Spleen (tissue), 11 donors: Measurements from ENCODE around the gene CAMKV. TPM values are rescaled to one million over a fixed set of nuclear protein-coding genes. Genes with fewer than 3 reads are reported as not detected.

Experiments used
- DNase-seq: peaks from one replicate; pipeline ENCODE4 v3.0.0-alpha.2; 2020
- H3K27ac ChIP-seq, 8 donors: fragments of 200-600 bp; sonication (generic) in 7 of 8; 1 replicate in 4 of 8; 2 replicates in 4 of 8; pipeline versions ENCODE4 v1.5.0 to v1.8.0; 2016 to 2021; ENCODE audit warnings: inconsistent platforms in 4 of 8, mild to moderate bottlenecking in 4 of 8, moderate library complexity in 1 of 8
- H3K27me3 ChIP-seq, 7 donors: fragments of 200-600 bp; sonication (generic) in 6 of 7; replicated peaks in 1 of 7; 1 replicate in 4 of 7; 2 replicates in 3 of 7; pipeline versions ENCODE4 v1.5.0 to v1.8.0; 2016 to 2021; ENCODE audit warnings: inconsistent platforms in 3 of 7, mild to moderate bottlenecking in 1 of 7
- H3K36me3 ChIP-seq, 6 donors: fragments of 200-600 bp; sonication (generic) in 5 of 6; 1 replicate in 4 of 6; 2 replicates in 2 of 6; pipeline versions ENCODE4 v1.5.0 to v1.8.0; 2016 to 2021; ENCODE audit warnings: inconsistent platforms in 2 of 6
- H3K4me1 ChIP-seq, 6 donors: fragments of 200-600 bp; sonication (generic) in 5 of 6; 1 replicate in 3 of 6; 2 replicates in 3 of 6; pipeline versions ENCODE4 v1.5.0 to v1.8.0; 2016 to 2021; ENCODE audit warnings: inconsistent platforms in 3 of 6
- H3K4me3 ChIP-seq, 8 donors: fragments of 200-600 bp; sonication (generic) in 7 of 8; 1 replicate in 4 of 8; 2 replicates in 4 of 8; pipeline versions ENCODE4 v1.5.0 to v1.8.0; 2016 to 2021; ENCODE audit warnings: inconsistent platforms in 4 of 8, mild to moderate bottlenecking in 4 of 8, moderate library complexity in 2 of 8
- H3K9me3 ChIP-seq, 8 donors: fragments of 200-600 bp; sonication (generic) in 7 of 8; 1 replicate in 4 of 8; 2 replicates in 4 of 8; pipeline versions ENCODE4 v1.5.0 to v1.8.0; 2016 to 2021; ENCODE audit warnings: inconsistent platforms in 4 of 8
- CTCF ChIP-seq, 11 experiments: fragments of 200-600 bp in 7 of 11; fragments of 450-650 bp in 4 of 11; sonication (generic) in 4 of 11; IDR thresholded peaks in 8 of 11; conservative IDR thresholded peaks in 3 of 11; 1 replicate in 7 of 11; 2 replicates in 4 of 11; pipeline versions ENCODE4 v1.4.0 to v1.8.0; 2016 to 2021; ENCODE audit warnings: antibody characterized with exemption in 11 of 11, inconsistent platforms in 4 of 11, mild to moderate bottlenecking in 1 of 11
- POLR2A ChIP-seq, 3 donors: fragments of 450-650 bp; IDR thresholded peaks; one replicate each; pipeline ENCODE4 v1.5.1; 2017; ENCODE audit warnings: antibody characterized with exemption in 3 of 3, mild to moderate bottlenecking in 1 of 3
- POLR2AphosphoS5 ChIP-seq, 3 donors: sonication (generic); formaldehyde crosslinking; IDR thresholded peaks; one replicate each; pipeline ENCODE4 v1.5.1; 2017; ENCODE audit warnings: antibody characterized with exemption in 3 of 3
- WGBS, 5 donors: extraction: QIAGEN DNeasy Blood & Tissue Kit in 3 of 5; methylation state at CpG; one replicate each; pipeline versions ENCODE4 v1.1.5 to v1.1.7; 2013 to 2018; 5-methylcytosine and 5-hydroxymethylcytosine counted together
- intact Hi-C: fragments of 100-400 bp; cut with DNase I; formaldehyde crosslinking; loops from one replicate; pipeline ENCODE4 v1.15.0; 2023; ENCODE audit warnings: low total_unique reads
- polyA plus RNA-seq, 3 donors: library from polyadenylated mRNA; stranded (reverse); fragments of 200-250 nt; gene quantifications; one replicate each; pipeline ENCODE4 v1.2.1, GENCODE V29; 2013
- total RNA-seq, 7 donors: library from RNA; depleted of rRNA in 3 of 7; stranded (reverse); fragments of >200 nt in 3 of 7; fragmentation: NEBNext Ultra II Directional in 4 of 7; extraction: Animal tissue kit (Norgen Biotek cat#: 25700) in 4 of 7; gene quantifications; one replicate each; pipeline versions ENCODE4 v1.1.0 to v1.2.1, GENCODE V29; 2016 to 2021
- donor health status: healthy with polysubstance abuse.
- donor health status: DM: no; HTN: no; CAD: no; lungs with moderate emphysema.
- donor health status: DM: no; HTN: no; CAD: no.
- donor health status: Bipolar disorder and iron deficiency.
- donor health status: healthy.
- donor health status: DM: no; HTN: no; CAD: no.
- donor health status: DM: yes; HTN: yes; CAD: no.

Gene CAMKV
- total and polyA plus RNA-seq, 10 donors = not detected

- Histone ChIP-seq H3K27me3 (no peaks in the 10 kb centered on the region), H3K4me3 (no peak overlapping the region), H3K36me3 (peaks cover 0 to 54% (median 31%) of the 10 kb centered on the region in 6 donors), H3K27ac (no peak overlapping the region), H3K4me1 (peaks cover 0 to 3% (median 0%) of the 10 kb centered on the region in 6 donors), H3K9me3 (no peaks in the 10 kb centered on the region)
- no peak for TF ChIP-seq POLR2A (IDR thresholded peaks at IDR 0.05)
- no peak for TF ChIP-seq POLR2AphosphoS5 (IDR thresholded peaks at IDR 0.05)
- TF ChIP-seq CTCF (IDR thresholded peaks at IDR 0.05 in 8 of 11, conservative IDR thresholded peaks at IDR 0.05 in 3 of 11) = no peak
- WGBS, 5 donors = 87 to 99% (median 98%) methylated on average over 4 of the region's 4 CpGs
- intact Hi-C loops = no loop called here
- DNase-seq = no peak
Measured at GRCh38 chr3:49912881-49913281, 43.2 kb upstream of the CAMKV start.

- Histone ChIP-seq H3K9me3 (no peaks in the 10 kb centered on the region), H3K4me1 (peaks cover 0 to 4% (median 1%) of the 10 kb centered on the region in 6 donors), H3K36me3 (peaks cover 0 to 54% (median 31%) of the 10 kb centered on the region in 6 donors), H3K27ac (no peak overlapping the region), H3K4me3 (no peak overlapping the region), H3K27me3 (no peaks in the 10 kb centered on the region)
- no peak for TF ChIP-seq CTCF (IDR thresholded peaks at IDR 0.05 in 8 of 11, conservative IDR thresholded peaks at IDR 0.05 in 3 of 11)
- intact Hi-C loops = no loop called here
- 91 to 96% (median 92%) methylated on average over 4 to 15 of the region's 15 CpGs for WGBS, 5 donors
- DNase-seq = no peak
Measured at GRCh38 chr3:49911611-49912010, 41.9 kb upstream of the CAMKV start.

- Histone ChIP-seq H3K27me3 (no peaks in the 10 kb centered on the region), H3K4me1 (peaks cover 3 to 9% (median 6%) of the 10 kb centered on the region in 6 donors), H3K9me3 (no peaks in the 10 kb centered on the region), H3K4me3 (no peak overlapping the region), H3K27ac (no peak overlapping the region), H3K36me3 (peaks cover 0 to 54% (median 31%) of the 10 kb centered on the region in 6 donors)
- 90 to 100% (median 97%) methylated on average over 2 of the region's 2 CpGs for WGBS, 5 donors
- TF ChIP-seq POLR2A (IDR thresholded peaks at IDR 0.05) = no peak
- TF ChIP-seq POLR2AphosphoS5 (IDR thresholded peaks at IDR 0.05) = no peak
- no peak for TF ChIP-seq CTCF (IDR thresholded peaks at IDR 0.05 in 8 of 11, conservative IDR thresholded peaks at IDR 0.05 in 3 of 11)
- intact Hi-C loops = no loop called here
- no peak for DNase-seq
Measured at GRCh38 chr3:49911124-49911420, 41.4 kb upstream of the CAMKV start.

DNA sequence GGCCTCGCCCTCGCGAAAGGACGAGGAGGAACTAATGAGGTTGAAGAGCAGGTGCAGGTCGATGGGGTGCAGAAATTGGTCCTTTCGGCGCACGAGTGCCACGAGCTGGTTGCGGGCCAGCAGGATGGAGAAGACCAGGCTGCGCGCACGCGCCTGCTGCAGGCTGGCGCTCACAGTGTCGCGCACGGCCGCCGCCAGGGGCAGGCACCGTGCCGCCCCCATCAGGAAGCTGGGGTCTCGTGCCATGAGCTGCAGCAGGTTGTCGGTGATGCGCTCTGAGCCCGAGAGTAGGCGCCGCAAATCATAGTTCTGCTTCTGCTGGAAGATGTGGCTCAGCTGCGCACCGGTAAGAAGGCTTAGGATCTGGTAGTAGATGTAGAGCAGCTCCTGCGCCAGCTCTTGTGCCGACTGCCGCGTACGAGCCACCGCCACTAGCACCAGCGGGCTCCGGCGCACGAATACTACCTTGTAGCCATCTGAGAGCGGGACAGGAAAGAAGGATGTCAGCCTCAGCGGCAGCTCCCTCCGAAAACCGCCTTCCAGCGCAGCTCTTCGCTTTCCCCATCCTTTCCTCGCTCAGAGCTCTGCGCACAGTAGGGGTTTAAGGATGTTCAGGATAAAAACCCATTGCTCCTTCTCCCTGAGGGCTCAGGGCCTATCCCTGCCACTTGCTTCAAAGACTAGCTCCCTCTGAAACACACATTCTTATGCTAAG, 40.9 kb upstream of the CAMKV start:
- WGBS, 5 donors = 79 to 91% (median 89%) methylated on average over 41 to 48 of the region's 48 CpGs
- H3K9me3 ChIP-seq = no peaks in the 10 kb centered on the region
- H3K36me3 ChIP-seq = peaks cover 0 to 50% (median 31%) of the 10 kb centered on the region in 6 donors
- no peak for DNase-seq
- H3K4me3 ChIP-seq = no peak overlapping the region
- intact Hi-C loops = no loop called here
- no peak overlapping the region for H3K27ac ChIP-seq
- TF ChIP-seq POLR2AphosphoS5 (IDR thresholded peaks at IDR 0.05) (peak in 1 of 3 donors; percentile 4), CTCF (IDR thresholded peaks at IDR 0.05 in 8 of 11, conservative IDR thresholded peaks at IDR 0.05 in 3 of 11) (no peak)
- H3K4me1 ChIP-seq = peaks cover 5 to 14% (median 12%) of the 10 kb centered on the region in 6 donors
- no peaks in the 10 kb centered on the region for H3K27me3 ChIP-seq
